Uterus (tissue), 2 donors: Measurements from ENCODE around the gene PTPRJ.

Experiments used
- CTCF ChIP-seq, 4 experiments: fragments of 200-600 bp in 2 of 4; fragments of 450-650 bp in 2 of 4; sonication (generic) in 2 of 4; IDR thresholded peaks; one replicate each; pipeline ENCODE4 v1.5.1; 2016 to 2019; ENCODE audit warnings: antibody characterized with exemption in 4 of 4, mild to moderate bottlenecking in 2 of 4, moderate library complexity in 1 of 4
- POLR2A ChIP-seq, 2 donors: fragments of 450-650 bp; IDR thresholded peaks; one replicate each; pipeline ENCODE4 v1.6.1; 2016; ENCODE audit warnings: antibody characterized with exemption in 2 of 2, mild to moderate bottlenecking in 1 of 2, moderate library complexity in 1 of 2

- TF ChIP-seq CTCF (IDR thresholded peaks at IDR 0.05) (no peak), POLR2A (IDR thresholded peaks at IDR 0.05) (no peak)
These were observed 92.9 kb downstream of the PTPRJ start for GRCh38 chr11:48073031-48073861.
